Cardiac muscle cell (in vitro differentiated cells and primary cell): ENCODE data around the gene CPNE5. TPM values are rescaled to one million over a fixed set of nuclear protein-coding genes. Genes with fewer than 3 reads are reported as not detected.

Experiments used
- DNase-seq, 2 donors: peaks; one replicate each; pipeline versions ENCODE4 v3.0.0 to v3.0.0-alpha.2; 2010 to 2017; ENCODE audit warnings: low read depth in 1 of 2, low spot score in 1 of 2
- H3K27ac ChIP-seq: fragments of 200-600 bp; sonication (generic); 2 replicates; pipeline ENCODE4 v1.5.1; 2016
- H3K27me3 ChIP-seq: fragments of 200-600 bp; sonication (generic); 2 replicates; pipeline ENCODE4 v1.6.0; 2016; ENCODE audit warnings: control low read depth
- H3K36me3 ChIP-seq: fragments of 200-600 bp; sonication (generic); 2 replicates; pipeline ENCODE4 v1.5.1; 2016; ENCODE audit warnings: control low read depth
- H3K4me1 ChIP-seq: fragments of 200-600 bp; sonication (generic); 2 replicates; pipeline ENCODE4 v1.8.1; 2017; ENCODE audit warnings: low read depth, mild to moderate bottlenecking, mixed run types
- H3K4me3 ChIP-seq: fragments of 200-600 bp; sonication (generic); 2 replicates; pipeline ENCODE4 v1.5.1; 2016; ENCODE audit warnings: mild to moderate bottlenecking
- H3K9me3 ChIP-seq: fragments of 200-600 bp; sonication (generic); 2 replicates; pipeline ENCODE4 v1.5.1; 2017; ENCODE audit warnings: low read depth, mild to moderate bottlenecking, control low read depth
- polyA plus RNA-seq: library from polyadenylated mRNA; unstranded; fragments of >200 nt; fragmentation: Nextera tagmentation; extraction: Ambion mirVana; gene quantifications from 2 replicates; pipeline ENCODE4 v1.2.1, GENCODE V29; 2016
- total RNA-seq: library from RNA; depleted of rRNA; stranded (reverse); fragments of >200 nt; gene quantifications from 2 replicates; pipeline ENCODE4 v1.2.3, GENCODE V29; 2016
- TF ChIP-seq, protein P1 (sequence below): IDR thresholded peaks from 2 replicates; pipeline ENCODE4 v1.5.1; 2012; ENCODE audit warnings: low read depth, mild to moderate bottlenecking, low read length

Gene CPNE5
- total and polyA plus RNA-seq, 2 experiments from 2014 or later = 51.6 to 52.1 TPM

DNA sequence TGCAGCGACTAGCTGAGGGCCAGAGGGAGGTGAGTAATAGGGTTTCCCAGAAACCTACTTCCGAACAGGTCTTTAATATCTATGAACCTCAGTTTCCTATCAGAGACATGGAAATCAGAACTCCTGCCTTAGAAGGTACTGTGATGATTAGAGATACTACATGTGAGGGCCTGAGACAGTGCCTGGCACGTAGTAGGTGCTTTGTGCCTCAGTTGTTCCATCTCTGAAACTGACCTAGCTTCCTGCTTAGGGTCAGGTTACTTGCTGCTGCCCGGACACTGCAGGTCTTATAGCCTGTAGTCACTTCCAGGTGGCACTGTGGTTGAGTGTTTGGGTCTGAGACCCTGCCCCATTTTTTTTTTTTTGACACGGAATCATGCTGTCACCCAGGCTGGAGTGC is 120.7 kb downstream of the CPNE5 start:
- no peak for DNase-seq
- no peaks in the 10 kb centered on the region for H3K9me3 ChIP-seq
- no peaks in the 10 kb centered on the region for H3K27me3 ChIP-seq
- H3K27ac ChIP-seq = no peak overlapping the region
- H3K4me3 ChIP-seq = no peak overlapping the region
- TF ChIP-seq, protein P1, sequence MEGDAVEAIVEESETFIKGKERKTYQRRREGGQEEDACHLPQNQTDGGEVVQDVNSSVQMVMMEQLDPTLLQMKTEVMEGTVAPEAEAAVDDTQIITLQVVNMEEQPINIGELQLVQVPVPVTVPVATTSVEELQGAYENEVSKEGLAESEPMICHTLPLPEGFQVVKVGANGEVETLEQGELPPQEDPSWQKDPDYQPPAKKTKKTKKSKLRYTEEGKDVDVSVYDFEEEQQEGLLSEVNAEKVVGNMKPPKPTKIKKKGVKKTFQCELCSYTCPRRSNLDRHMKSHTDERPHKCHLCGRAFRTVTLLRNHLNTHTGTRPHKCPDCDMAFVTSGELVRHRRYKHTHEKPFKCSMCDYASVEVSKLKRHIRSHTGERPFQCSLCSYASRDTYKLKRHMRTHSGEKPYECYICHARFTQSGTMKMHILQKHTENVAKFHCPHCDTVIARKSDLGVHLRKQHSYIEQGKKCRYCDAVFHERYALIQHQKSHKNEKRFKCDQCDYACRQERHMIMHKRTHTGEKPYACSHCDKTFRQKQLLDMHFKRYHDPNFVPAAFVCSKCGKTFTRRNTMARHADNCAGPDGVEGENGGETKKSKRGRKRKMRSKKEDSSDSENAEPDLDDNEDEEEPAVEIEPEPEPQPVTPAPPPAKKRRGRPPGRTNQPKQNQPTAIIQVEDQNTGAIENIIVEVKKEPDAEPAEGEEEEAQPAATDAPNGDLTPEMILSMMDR = no peak
- H3K4me1 ChIP-seq = no peaks in the 10 kb centered on the region
- H3K36me3 ChIP-seq = no peaks in the 10 kb centered on the region

DNA sequence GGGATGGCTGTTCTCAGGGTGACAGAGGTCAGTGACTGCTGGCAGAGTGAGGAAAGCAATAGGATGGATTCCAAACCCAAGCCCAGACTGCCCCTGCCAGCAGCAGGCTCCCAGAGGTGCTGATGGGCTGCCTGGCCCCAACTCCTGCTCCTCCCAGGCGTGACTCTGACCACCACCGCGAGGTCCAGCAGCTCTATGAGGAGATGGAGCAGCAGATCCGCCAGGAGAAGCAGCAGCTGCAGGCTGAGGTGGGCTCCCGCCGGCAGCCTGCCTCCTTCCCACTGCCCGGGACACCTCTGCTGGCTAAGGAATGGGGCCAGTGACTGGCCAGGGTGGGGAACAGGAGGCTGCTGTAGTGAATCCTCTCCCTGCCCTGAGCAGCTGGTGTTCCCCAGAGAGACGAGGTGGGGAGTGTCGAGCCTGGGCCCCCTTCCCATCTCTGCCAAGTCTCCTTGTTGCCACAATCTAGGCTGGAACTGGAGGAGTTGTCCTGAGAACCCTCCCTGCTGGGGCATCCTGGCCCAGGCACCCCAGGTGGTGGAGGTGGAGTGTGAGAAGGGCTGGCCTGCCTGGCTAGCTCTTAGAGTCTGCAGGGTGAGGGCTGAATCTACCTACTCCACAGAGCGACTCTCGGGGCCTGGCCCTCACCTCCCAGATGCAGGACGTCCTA is 121.2 kb downstream of the CPNE5 start:
- no peaks in the 10 kb centered on the region for H3K36me3 ChIP-seq
- no peak overlapping the region for H3K27ac ChIP-seq
- H3K9me3 ChIP-seq = no peaks in the 10 kb centered on the region
- H3K4me3 ChIP-seq = no peak overlapping the region
- no peaks in the 10 kb centered on the region for H3K4me1 ChIP-seq
- TF ChIP-seq, protein P1 = no peak
- no peak for DNase-seq
- no peaks in the 10 kb centered on the region for H3K27me3 ChIP-seq

DNA sequence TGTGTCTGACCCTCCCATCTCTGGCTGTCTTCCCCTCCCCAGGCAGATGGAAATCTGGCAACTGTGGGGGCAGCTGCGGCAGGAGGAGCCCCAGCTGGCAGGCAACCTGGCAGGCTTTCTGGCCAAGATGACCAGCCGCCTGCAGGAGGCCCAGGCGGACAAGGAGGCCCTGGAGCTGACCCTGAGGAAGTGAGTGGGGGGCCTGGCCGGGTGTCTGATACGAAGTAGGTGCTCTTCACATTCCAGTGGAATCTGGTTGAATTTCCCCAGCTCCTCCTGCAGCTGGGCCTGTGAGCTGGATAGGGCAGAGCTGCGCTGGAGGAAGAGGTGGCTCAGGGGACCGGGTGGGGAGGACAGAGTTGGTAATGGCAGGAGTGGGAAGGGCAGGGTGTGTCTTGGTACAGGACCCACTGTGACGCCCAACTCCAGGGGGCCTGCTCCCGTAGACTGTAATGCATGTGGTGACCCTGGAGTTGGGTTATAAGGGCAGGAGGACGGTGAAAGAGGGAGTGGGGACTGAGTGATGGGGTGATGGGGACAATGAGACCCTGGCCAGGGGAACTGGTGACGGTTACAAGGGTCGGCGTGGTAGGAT is 121.9 kb downstream of the CPNE5 start:
- H3K4me3 ChIP-seq = no peak overlapping the region
- no peaks in the 10 kb centered on the region for H3K27me3 ChIP-seq
- H3K36me3 ChIP-seq = no peaks in the 10 kb centered on the region
- H3K4me1 ChIP-seq = no peaks in the 10 kb centered on the region
- DNase-seq = peak in 1 of 2 donors; percentile 21
- TF ChIP-seq, protein P1 = no peak
- H3K27ac ChIP-seq = no peak overlapping the region
- no peaks in the 10 kb centered on the region for H3K9me3 ChIP-seq

DNA sequence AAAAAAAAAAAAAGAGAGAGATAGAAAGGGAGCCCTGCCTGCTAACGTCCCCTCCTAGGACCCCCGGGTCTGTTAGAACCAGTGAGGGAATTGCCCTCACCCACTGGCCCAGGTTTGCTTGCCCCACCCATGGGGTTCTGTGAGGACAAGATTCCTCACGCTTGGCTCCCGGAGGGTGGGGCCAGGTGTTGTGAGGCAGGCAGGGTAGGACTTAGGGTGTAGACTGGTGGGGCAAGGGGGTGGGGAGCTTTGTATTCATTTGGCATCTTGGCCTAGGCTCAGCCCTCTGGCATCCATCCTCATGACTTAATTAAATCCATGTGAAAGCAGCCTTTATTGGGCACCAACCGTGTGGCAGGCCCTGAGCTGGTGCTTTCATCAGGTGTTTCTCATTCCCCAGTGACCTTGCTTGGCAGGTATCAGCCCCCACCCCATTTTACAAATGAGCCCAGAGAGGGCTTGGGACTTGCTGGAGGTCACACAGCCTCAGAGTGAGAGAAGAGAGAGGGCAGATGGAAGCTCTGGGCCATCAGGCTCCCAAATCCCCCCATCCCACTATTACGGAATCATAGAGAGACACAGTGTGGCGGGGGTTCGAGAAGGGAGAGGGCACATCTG is 122.7 kb downstream of the CPNE5 start:
- no peak for DNase-seq
- H3K36me3 ChIP-seq = no peaks in the 10 kb centered on the region
- no peaks in the 10 kb centered on the region for H3K27me3 ChIP-seq

DNA sequence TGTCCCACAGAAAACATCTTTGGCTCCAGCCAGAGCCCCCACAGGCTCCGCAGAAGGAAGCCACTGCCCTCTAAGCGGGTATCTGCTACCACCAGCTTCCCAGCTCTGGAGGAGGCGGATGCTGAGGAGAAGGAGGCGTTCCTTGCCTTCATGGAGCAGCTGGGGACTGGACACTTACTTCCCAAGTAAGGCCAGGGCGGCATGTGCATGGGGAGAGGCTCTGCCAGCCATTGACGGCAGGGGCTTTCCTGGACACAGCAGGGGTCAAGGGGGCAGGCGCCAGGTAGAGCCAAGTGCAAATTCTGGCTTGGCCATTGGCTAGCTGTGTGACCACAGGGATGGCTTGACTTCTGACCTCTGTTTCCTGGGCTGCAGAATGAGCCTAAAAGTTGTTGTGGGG is 123.8 kb downstream of the CPNE5 start:
- DNase-seq = no peak
- Histone ChIP-seq H3K36me3 (no peaks in the 10 kb centered on the region), H3K9me3 (no peaks in the 10 kb centered on the region), H3K4me1 (no peaks in the 10 kb centered on the region), H3K27me3 (no peaks in the 10 kb centered on the region), H3K27ac (no peak overlapping the region), H3K4me3 (no peak overlapping the region)
- TF ChIP-seq, protein P1 = no peak

More for the DNA sequence above, 122.7 kb downstream of the CPNE5 start:
- Histone ChIP-seq H3K27ac (no peak overlapping the region), H3K4me3 (no peak overlapping the region), H3K9me3 (no peaks in the 10 kb centered on the region), H3K4me1 (no peaks in the 10 kb centered on the region)
- TF ChIP-seq, protein P1 = no peak
